CD4-positive, alpha-beta T cell (primary cell): ENCODE data around the gene FEV. TPM values are rescaled to one million over a fixed set of nuclear protein-coding genes. Genes with fewer than 3 reads are reported as not detected.

Experiments
- ATAC-seq: fragments of 200-7000 bp; cut with Tn5 transposase; one replicate; pipeline ENCODE4 v1.10.0; 2022; ENCODE audit warnings: mild to moderate bottlenecking; ENCODE audit not compliant: poor library complexity
- CTCF ChIA-PET: fragments of 350-600 bp; sonication (Branson Sonifier 250); formaldehyde crosslinking; loops from one replicate; lab custom pipeline; 2021; ENCODE audit warnings: antibody characterized with exemption, inconsistent platforms; lab: Charles Lee
- POLR2A ChIA-PET: fragments of 350-600 bp; sonication (Branson Sonifier 250); formaldehyde crosslinking; loops from one replicate; lab custom pipeline; 2021; ENCODE audit warnings: antibody characterized with exemption, inconsistent platforms; lab: Charles Lee
- DNase-seq, 14 experiments: peaks; one replicate each; pipeline ENCODE4 v3.0.0-alpha.2; 2013 to 2020; ENCODE audit warnings: mixed read lengths in 2 of 14
- H3K27ac ChIP-seq, 2 donors: one replicate each; pipeline versions ENCODE4 v1.5.1 to v1.7.0; 2013; ENCODE audit warnings: low read length in 2 of 2, low read depth in 1 of 2, mild to moderate bottlenecking in 1 of 2
- H3K27me3 ChIP-seq, 2 experiments: 1 replicate in 1 of 2; 2 replicates in 1 of 2; pipeline versions ENCODE4 v1.6.1 to v1.7.0; 2013; ENCODE audit warnings: low read length in 2 of 2, control low read depth in 1 of 2, mild to moderate bottlenecking in 1 of 2, moderate library complexity in 1 of 2; ENCODE audit not compliant: insufficient read depth in 2 of 2, control insufficient read depth in 1 of 2
- H3K36me3 ChIP-seq: one replicate; pipeline ENCODE4 v1.6.1; 2013; ENCODE audit warnings: low read length, control low read depth; ENCODE audit not compliant: insufficient read depth
- H3K4me1 ChIP-seq: one replicate; pipeline ENCODE4 v1.6.1; 2013; ENCODE audit warnings: low read length, control low read depth; ENCODE audit not compliant: insufficient read depth
- H3K4me3 ChIP-seq: one replicate; pipeline ENCODE4 v1.5.1; 2013; ENCODE audit warnings: mild to moderate bottlenecking, low read length, moderate library complexity
- H3K9me3 ChIP-seq, 2 experiments: 1 replicate in 1 of 2; 2 replicates in 1 of 2; pipeline versions ENCODE4 v1.6.1 to v1.7.0; 2013; ENCODE audit warnings: low read length in 2 of 2, mild to moderate bottlenecking in 2 of 2, control low read depth in 1 of 2, moderate library complexity in 1 of 2; ENCODE audit not compliant: control insufficient read depth in 1 of 2, insufficient read depth in 1 of 2
- H3K27ac Mint-ChIP-seq: one replicate; pipeline ENCODE4 v1.8.0; 2020; ENCODE audit warnings: mixed read lengths
- H3K27me3 Mint-ChIP-seq: one replicate; pipeline ENCODE4 v1.8.0; 2021; ENCODE audit warnings: mixed read lengths
- H3K36me3 Mint-ChIP-seq: one replicate; pipeline ENCODE4 v1.8.0; 2021; ENCODE audit warnings: low read depth, mixed read lengths
- H3K4me1 Mint-ChIP-seq: one replicate; pipeline ENCODE4 v1.8.0; 2021; ENCODE audit warnings: low read depth, mixed read lengths
- H3K4me3 Mint-ChIP-seq: one replicate; pipeline ENCODE4 v1.8.0; 2020; ENCODE audit warnings: mild to moderate bottlenecking, mixed read lengths
- H3K9me3 Mint-ChIP-seq: one replicate; pipeline ENCODE4 v1.8.0; 2020; ENCODE audit warnings: mixed read lengths
- CTCF ChIP-seq: fragments of 200-600 bp; IDR thresholded peaks from one replicate; pipeline ENCODE4 v1.8.0; 2022; ENCODE audit warnings: antibody characterized with exemption, mild to moderate bottlenecking
- intact Hi-C, 2 experiments: fragments of 100-400 bp; cut with DNase I in 1 of 2; cut with micrococcal nuclease in 1 of 2; formaldehyde crosslinking; loops; one replicate each; pipeline versions ENCODE4 v1.15.1 to v1.9.0; 2023 to 2025; cut with DNase I, micrococcal nuclease
- total RNA-seq, 174 experiments: library from RNA in 2 of 174; stranded (reverse) in 2 of 174; gene quantifications; one replicate each; pipeline ENCODE4 v1.2.3 and lab custom pipeline; 2021 to 2026

The FEV gene
- total RNA-seq, 2 experiments from 2014 or later: not detected

GRCh38 chr2:219022616-219023015 lies 37.6 kb upstream of the FEV start:
- H3K4me1 ChIP-seq: no peaks in the 10 kb centered on the region
- no peaks in the 10 kb centered on the region for H3K36me3 ChIP-seq
- Mint-ChIP-seq H3K27ac (no peak overlapping the region), H3K4me1 (no peaks in the 10 kb centered on the region), H3K4me3 (no peak overlapping the region), H3K27me3 (peaks cover 21% of the 10 kb centered on the region), H3K9me3 (no peaks in the 10 kb centered on the region), H3K36me3 (no peaks in the 10 kb centered on the region)
- ATAC-seq (no peak), DNase-seq (no peak)
- H3K27me3 ChIP-seq: no peaks in the 10 kb centered on the region
- no peaks in the 10 kb centered on the region for H3K9me3 ChIP-seq
- no peak overlapping the region for H3K27ac ChIP-seq
- H3K4me3 ChIP-seq: no peak overlapping the region
- POLR2A ChIA-PET: no interaction called here
- no peak for TF ChIP-seq CTCF
- intact Hi-C loops: no loop called here
- CTCF ChIA-PET: no interaction called here

GRCh38 chr2:219022041-219022440 lies 37.1 kb upstream of the FEV start:
- no peaks in the 10 kb centered on the region for H3K27me3 ChIP-seq
- no peak for ATAC-seq
- no peak for TF ChIP-seq CTCF
- intact Hi-C loops: no loop called here
- no peaks in the 10 kb centered on the region for H3K36me3 Mint-ChIP-seq
- no peaks in the 10 kb centered on the region for H3K4me1 Mint-ChIP-seq
- no peak for DNase-seq
- no peak overlapping the region for H3K27ac Mint-ChIP-seq
- H3K9me3 Mint-ChIP-seq: no peaks in the 10 kb centered on the region
- no peaks in the 10 kb centered on the region for H3K9me3 ChIP-seq
- H3K36me3 ChIP-seq: no peaks in the 10 kb centered on the region
- CTCF ChIA-PET: interaction anchor here (1.4 kb wide), 1 partner anchor 42 kb away, joined by 3 read pairs; no protein-coding TSS in a partner anchor
- no peaks in the 10 kb centered on the region for H3K4me1 ChIP-seq
- no peak overlapping the region for H3K4me3 ChIP-seq
- POLR2A ChIA-PET: no interaction called here
- no peak overlapping the region for H3K27ac ChIP-seq
- H3K4me3 Mint-ChIP-seq: no peak overlapping the region
- H3K27me3 Mint-ChIP-seq: peaks cover 21% of the 10 kb centered on the region

- no peaks in the 10 kb centered on the region for H3K36me3 ChIP-seq
- no peak overlapping the region for H3K27ac ChIP-seq
- DNase-seq (no peak), ATAC-seq (no peak)
- no peak for TF ChIP-seq CTCF
- H3K9me3 ChIP-seq: no peaks in the 10 kb centered on the region
- H3K4me1 ChIP-seq: no peaks in the 10 kb centered on the region
- intact Hi-C loops: no loop called here
- peaks cover 24% of the 10 kb centered on the region for H3K27me3 Mint-ChIP-seq
- no peak overlapping the region for H3K4me3 ChIP-seq
- H3K9me3 Mint-ChIP-seq: no peaks in the 10 kb centered on the region
- POLR2A ChIA-PET: no interaction called here
- H3K4me1 Mint-ChIP-seq: no peaks in the 10 kb centered on the region
- H3K27ac Mint-ChIP-seq: no peak overlapping the region
- H3K27me3 ChIP-seq: no peaks in the 10 kb centered on the region
- H3K4me3 Mint-ChIP-seq: no peak overlapping the region
- CTCF ChIA-PET: interaction anchor here (1.4 kb wide), 1 partner anchor 42 kb away, joined by 3 read pairs; no protein-coding TSS in a partner anchor
- no peaks in the 10 kb centered on the region for H3K36me3 Mint-ChIP-seq
Measured at GRCh38 chr2:219021591-219021990, 36.6 kb upstream of the FEV start.
